Omental fat pad (tissue), 4 donors: ENCODE results near the gene ATP6V0C. TPM values are rescaled to one million over a fixed set of nuclear protein-coding genes. Genes with fewer than 3 reads are reported as not detected.

Experiments
- ATAC-seq: fragments of 150-250 bp; one replicate; pipeline ENCODE4 v1.9.1; 2016; ENCODE audit warnings: mild to moderate bottlenecking, moderate library complexity; ENCODE audit not compliant: low FRiP score
- DNase-seq: peaks from one replicate; pipeline ENCODE4 v3.0.0-alpha.2; 2019; ENCODE audit warnings: low spot score
- CTCF ChIP-seq, 3 donors: fragments of 450-650 bp; IDR thresholded peaks; one replicate each; pipeline ENCODE4 v1.5.1; 2016 to 2017; ENCODE audit warnings: antibody characterized with exemption in 3 of 3, mild to moderate bottlenecking in 3 of 3, moderate library complexity in 2 of 3
- total RNA-seq, 4 donors: library from RNA; depleted of rRNA; stranded (reverse); fragments of >200 nt; gene quantifications; one replicate each; pipeline ENCODE4 v1.1.0, GENCODE V29; 2016

The ATP6V0C gene
- total RNA-seq, 4 donors from 2014 or later, result 43.5 to 113 (median 67.9) TPM

DNA sequence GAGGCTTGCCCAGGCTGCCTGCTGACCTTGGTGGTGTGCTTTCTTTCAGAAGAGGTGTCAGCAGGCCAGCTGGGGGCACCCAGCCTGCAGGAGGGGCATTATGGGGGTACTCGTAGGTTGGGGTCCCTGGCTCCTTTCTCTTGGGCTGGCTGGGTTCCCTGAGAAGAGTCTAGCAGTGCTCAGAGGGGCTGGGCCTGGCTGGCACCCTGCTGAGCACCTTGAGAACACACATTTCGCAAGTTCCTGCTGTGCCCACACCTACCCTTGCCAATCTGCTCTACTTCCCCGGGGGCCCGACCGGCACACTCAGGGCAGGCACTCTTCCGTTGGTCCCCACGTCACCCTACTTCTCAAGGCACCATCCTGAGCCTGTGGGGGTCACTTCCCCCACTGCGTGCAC is 12.4 kb downstream of the ATP6V0C start:
- no peak for TF ChIP-seq CTCF (IDR thresholded peaks at IDR 0.05)
- ATAC-seq (no peak), DNase-seq (no peak)

GRCh38 chr16:2527071-2527783 is 13.5 kb downstream of the ATP6V0C start:
- DNase-seq (no peak), ATAC-seq (no peak)
- TF ChIP-seq CTCF (IDR thresholded peaks at IDR 0.05), result no peak

GRCh38 chr16:2527784-2528100 is 14.0 kb downstream of the ATP6V0C start:
- no peak for DNase-seq
- no peak for TF ChIP-seq CTCF (IDR thresholded peaks at IDR 0.05)

DNA sequence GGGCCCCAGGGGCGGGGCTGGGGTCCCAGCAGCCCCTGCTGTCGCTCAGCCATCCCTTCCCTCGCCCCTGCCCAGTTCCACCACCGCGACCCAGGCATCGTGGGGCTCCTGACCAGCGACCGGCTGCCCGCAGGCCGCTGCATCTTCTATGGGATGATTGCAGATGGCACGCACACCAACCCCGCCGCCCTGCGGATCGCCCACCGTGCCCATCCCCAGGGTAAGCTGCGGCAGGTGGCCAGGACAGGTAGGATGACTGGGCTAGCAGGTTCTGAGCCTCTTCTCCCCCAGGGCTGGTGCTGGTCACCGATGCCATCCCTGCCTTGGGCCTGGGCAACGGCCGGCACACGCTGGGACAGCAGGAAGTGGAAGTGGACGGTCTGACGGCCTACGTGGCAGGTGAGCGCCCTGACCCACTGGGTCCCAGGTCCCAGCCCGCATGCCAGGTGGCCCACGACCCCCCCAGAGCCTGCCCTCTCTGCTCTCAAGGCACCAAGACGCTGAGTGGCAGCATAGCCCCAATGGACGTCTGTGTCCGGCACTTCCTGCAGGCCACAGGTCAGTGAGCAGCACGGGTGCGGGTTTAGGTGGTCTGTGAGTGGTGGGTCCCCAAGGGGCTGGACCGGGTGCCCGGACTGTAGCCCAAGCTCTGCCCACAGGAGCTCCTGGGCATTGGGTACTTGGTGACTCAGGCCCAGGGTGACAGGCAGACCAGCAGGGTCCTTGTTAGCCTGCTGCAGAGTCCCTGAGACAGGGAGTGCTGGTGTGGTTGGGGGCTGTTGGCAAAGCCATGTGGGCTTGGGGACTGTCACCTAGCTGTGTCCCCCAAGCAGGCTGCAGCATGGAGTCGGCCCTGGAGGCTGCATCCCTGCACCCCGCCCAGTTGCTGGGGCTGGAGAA is 14.7 kb downstream of the ATP6V0C start:
- no peak for ATAC-seq
- TF ChIP-seq CTCF (IDR thresholded peaks at IDR 0.05), result no peak
- no peak for DNase-seq

More at GRCh38 chr16:2527784-2528100, 14.0 kb downstream of the ATP6V0C start:
- no peak for ATAC-seq

DNA sequence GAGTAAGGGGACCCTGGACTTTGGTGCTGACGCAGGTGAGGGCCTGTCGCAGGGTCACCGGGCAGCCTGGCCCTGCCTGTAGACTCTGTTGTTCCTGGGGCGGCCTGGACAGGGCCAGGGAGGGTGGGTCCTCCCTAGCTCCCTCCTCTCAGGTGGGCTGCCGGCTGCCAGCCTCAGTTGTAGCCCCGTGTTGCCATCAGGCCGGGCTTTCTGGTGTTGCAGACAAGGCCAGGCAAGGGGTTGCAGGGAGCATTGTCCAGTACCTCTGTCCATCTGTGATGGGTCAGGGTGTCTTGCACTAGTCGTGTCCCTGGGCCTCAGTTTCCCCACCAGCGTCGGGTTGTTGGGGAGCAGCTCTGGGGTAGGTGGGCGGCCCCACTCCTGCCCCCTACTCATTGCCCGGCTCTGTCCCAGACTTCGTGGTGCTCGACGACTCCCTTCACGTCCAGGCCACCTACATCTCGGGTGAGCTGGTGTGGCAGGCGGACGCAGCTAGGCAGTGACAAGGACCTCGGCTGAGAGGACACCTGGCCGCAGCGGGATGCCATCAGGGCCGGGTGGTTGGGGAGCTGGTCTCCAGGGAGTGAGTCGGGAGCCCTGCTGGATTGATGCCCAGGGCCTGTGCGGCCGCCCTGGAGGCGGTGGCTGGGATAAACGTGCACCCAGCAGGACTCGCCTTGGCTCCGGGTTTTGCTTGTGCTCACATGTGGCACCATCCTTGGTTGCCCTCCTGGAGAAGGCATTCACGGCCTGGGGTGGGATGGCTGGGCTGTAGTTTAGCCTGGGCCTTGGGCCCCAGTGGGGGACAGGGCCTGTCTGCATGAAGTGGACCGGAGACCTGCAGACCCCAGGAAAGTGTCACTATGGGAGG is 15.5 kb downstream of the ATP6V0C start:
- no peak for TF ChIP-seq CTCF (IDR thresholded peaks at IDR 0.05)
- DNase-seq, result no peak

DNA sequence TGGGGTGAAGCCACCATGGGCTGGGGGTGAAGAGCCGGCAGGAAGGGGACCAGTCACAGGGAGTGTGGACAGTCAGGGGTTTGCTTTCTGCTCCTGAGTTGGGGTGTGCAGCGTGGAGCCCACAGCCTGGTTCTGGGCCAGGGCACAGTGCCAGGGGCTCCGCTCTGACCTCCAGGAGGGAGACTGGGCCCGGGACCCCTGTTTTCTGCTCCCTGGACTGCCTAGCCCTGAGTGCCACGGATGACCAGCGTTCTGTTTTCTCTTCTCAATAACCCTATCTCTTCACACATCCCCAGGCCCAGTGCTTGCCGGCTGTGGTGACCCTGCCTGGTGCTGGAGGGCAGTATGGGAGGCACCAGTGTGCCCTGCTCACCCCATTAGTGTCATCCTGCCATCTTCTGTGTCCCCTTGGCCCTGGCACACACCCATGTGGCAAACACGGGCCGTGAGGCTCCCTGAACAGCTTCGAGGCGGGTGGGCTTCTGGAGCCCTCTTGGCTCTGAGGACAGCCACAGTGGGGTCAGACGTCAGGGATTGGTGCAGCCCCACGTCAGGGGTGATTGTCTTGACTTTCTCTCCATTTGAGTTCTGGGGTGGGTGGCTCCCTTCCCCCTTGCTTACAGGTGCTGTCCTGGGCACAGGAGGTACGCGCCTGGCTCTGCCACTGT is 16.3 kb downstream of the ATP6V0C start:
- ATAC-seq (no peak), DNase-seq (no peak)
- no peak for TF ChIP-seq CTCF (IDR thresholded peaks at IDR 0.05)

More for the DNA sequence above, 15.5 kb downstream of the ATP6V0C start:
- no peak for ATAC-seq
